ENCODE data around the gene MELTF.

MELTF gene

GRCh38 chr3:197006446-197006845 lies 23.2 kb downstream of the MELTF start:
- CTCF ChIA-PET, result interaction anchor here (0.7 kb wide), 1 partner anchor 640 kb away, joined by 4 read pairs; no protein-coding TSS in a partner anchor
- POLR2A ChIA-PET (ENCODE audit: low non-redundant PET), result no interaction called here
- DNase-seq (ENCODE audit: low spot score), result no peak
- TF ChIP-seq CTCF (conservative IDR thresholded peaks at IDR 0.05; ENCODE audit: low read depth), result no peak
- H3K27ac ChIP-seq, result no peak overlapping the region

GRCh38 chr3:197003461-197004385 lies 25.9 kb downstream of the MELTF start:
- ChIA-PET POLR2A (ENCODE audit: low non-redundant PET) (interaction anchor here (1.0 kb wide), 1 partner anchor 26 kb away, joined by 3 read pairs; the partner anchor contains the start of gene MELTF), CTCF (interaction anchor here (0.6 to 3.4 kb wide), 4 partner anchors 26 to 509 kb away, joined by 3 to 32 read pairs (median 4); partner anchors contain the start of gene MELTF)
- H3K27ac ChIP-seq, result peak overlapping the region; percentile 81
- peak; percentile 42 for DNase-seq (ENCODE audit: low spot score)
- TF ChIP-seq CTCF (conservative IDR thresholded peaks at IDR 0.05; ENCODE audit: low read depth), result no peak

GRCh38 chr3:197002701-197003454 lies 26.7 kb downstream of the MELTF start:
- DNase-seq (ENCODE audit: low spot score), result peak; percentile 95
- POLR2A ChIA-PET (ENCODE audit: low non-redundant PET), result no interaction called here
- peak; percentile 91 for TF ChIP-seq CTCF (conservative IDR thresholded peaks at IDR 0.05; ENCODE audit: low read depth)

GRCh38 chr3:197001972-197002700 lies 27.5 kb downstream of the MELTF start:
- TF ChIP-seq CTCF (conservative IDR thresholded peaks at IDR 0.05; ENCODE audit: low read depth), result no peak

More at GRCh38 chr3:197002701-197003454, 26.7 kb downstream of the MELTF start:
- H3K27ac ChIP-seq, result peak overlapping the region; percentile 81
- CTCF ChIA-PET, result interaction anchor here (0.6 to 3.4 kb wide), 5 partner anchors 17 to 752 kb away, joined by 3 to 32 read pairs (median 3); partner anchors contain the start of gene MELTF

GRCh38 chr3:197001106-197001971 lies 28.3 kb downstream of the MELTF start:
- TF ChIP-seq CTCF (conservative IDR thresholded peaks at IDR 0.05; ENCODE audit: low read depth), result no peak
- no peak for DNase-seq (ENCODE audit: low spot score)
- ChIA-PET CTCF (interaction anchor here (1.2 kb wide), 1 partner anchor 29 kb away, joined by 6 read pairs; the partner anchor contains the start of gene MELTF), POLR2A (ENCODE audit: low non-redundant PET) (no interaction called here)
- peak overlapping the region; percentile 81 for H3K27ac ChIP-seq

More at GRCh38 chr3:197001972-197002700, 27.5 kb downstream of the MELTF start:
- peak overlapping the region; percentile 81 for H3K27ac ChIP-seq
- ChIA-PET CTCF (interaction anchor here (0.6 to 3.4 kb wide), 4 partner anchors 17 to 753 kb away, joined by 3 to 32 read pairs (median 4); partner anchors contain the start of gene MELTF), POLR2A (ENCODE audit: low non-redundant PET) (no interaction called here)
- DNase-seq (ENCODE audit: low spot score), result no peak

Measured in RWPE1 (cell line).